ENCODE results near the gene ZMIZ1. TPM values are rescaled to one million over a fixed set of nuclear protein-coding genes. Genes with fewer than 3 reads are reported as not detected.

ZMIZ1 gene
- total RNA-seq, 2 donors from 2014 or later: 27.2 to 42.2 TPM

GRCh38 chr10:79190740-79191261 is 122.0 kb downstream of the ZMIZ1 start:
- H3K9me3 ChIP-seq: no peaks in the 10 kb centered on the region
- no peaks in the 10 kb centered on the region for H3K36me3 ChIP-seq (replicated peaks in 1 of 2; ENCODE audit: insufficient read depth in 1 of 2, low read depth in 2 of 2)
- WGBS, 2 donors: 80 to 82% methylated on average over 1 of the region's 1 CpG
- no peak for DNase-seq
- peaks cover 46% of the 10 kb centered on the region for H3K4me1 ChIP-seq
- ATAC-seq: no peak
- peak overlapping the region in 1 of 4 donors; percentile 19 for H3K27ac ChIP-seq
- no peak for TF ChIP-seq POLR2A (IDR thresholded peaks at IDR 0.05)
- TF ChIP-seq, protein P1, sequence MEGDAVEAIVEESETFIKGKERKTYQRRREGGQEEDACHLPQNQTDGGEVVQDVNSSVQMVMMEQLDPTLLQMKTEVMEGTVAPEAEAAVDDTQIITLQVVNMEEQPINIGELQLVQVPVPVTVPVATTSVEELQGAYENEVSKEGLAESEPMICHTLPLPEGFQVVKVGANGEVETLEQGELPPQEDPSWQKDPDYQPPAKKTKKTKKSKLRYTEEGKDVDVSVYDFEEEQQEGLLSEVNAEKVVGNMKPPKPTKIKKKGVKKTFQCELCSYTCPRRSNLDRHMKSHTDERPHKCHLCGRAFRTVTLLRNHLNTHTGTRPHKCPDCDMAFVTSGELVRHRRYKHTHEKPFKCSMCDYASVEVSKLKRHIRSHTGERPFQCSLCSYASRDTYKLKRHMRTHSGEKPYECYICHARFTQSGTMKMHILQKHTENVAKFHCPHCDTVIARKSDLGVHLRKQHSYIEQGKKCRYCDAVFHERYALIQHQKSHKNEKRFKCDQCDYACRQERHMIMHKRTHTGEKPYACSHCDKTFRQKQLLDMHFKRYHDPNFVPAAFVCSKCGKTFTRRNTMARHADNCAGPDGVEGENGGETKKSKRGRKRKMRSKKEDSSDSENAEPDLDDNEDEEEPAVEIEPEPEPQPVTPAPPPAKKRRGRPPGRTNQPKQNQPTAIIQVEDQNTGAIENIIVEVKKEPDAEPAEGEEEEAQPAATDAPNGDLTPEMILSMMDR (IDR thresholded peaks at IDR 0.05): no peak
- H3K4me3 ChIP-seq: no peak overlapping the region
- H3K27me3 ChIP-seq: no peaks in the 10 kb centered on the region
- intact Hi-C loops (cut with DNase I): no loop called here

GRCh38 chr10:79191951-79192676 is 123.3 kb downstream of the ZMIZ1 start:
- DNase-seq (no peak), ATAC-seq (no peak)
- Histone ChIP-seq H3K9me3 (no peaks in the 10 kb centered on the region), H3K4me1 (peaks cover 39% of the 10 kb centered on the region), H3K27me3 (no peaks in the 10 kb centered on the region), H3K36me3 (replicated peaks in 1 of 2; ENCODE audit: insufficient read depth in 1 of 2, low read depth in 2 of 2) (no peaks in the 10 kb centered on the region), H3K4me3 (no peak overlapping the region), H3K27ac (peak overlapping the region in 2 of 4 donors; percentile 18 to 19)
- intact Hi-C loops (cut with DNase I): no loop called here
- 81 to 92% methylated on average over 4 of the region's 4 CpGs for WGBS, 2 donors
- TF ChIP-seq, protein P1 (IDR thresholded peaks at IDR 0.05): no peak
- no peak for TF ChIP-seq POLR2A (IDR thresholded peaks at IDR 0.05)

DNA sequence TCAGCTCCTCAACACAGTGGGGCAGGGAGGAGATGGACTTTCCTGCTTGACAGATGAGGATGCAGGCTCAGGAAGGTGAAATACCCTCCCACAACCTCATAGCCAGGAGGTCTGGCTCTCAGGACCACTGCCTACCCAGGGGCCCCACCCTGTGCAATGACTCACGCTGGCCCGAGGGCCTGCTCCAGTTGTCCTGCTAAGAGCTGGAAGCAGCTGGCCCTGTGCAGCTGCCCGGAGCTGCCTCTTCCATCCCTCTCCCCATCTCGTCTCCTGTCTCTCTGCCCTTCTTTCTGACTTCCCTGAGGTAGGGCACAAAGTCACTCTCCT is 123.9 kb downstream of the ZMIZ1 start:
- no peaks in the 10 kb centered on the region for H3K36me3 ChIP-seq (replicated peaks in 1 of 2; ENCODE audit: insufficient read depth in 1 of 2, low read depth in 2 of 2)
- ATAC-seq: no peak
- no peak for DNase-seq
- no peaks in the 10 kb centered on the region for H3K9me3 ChIP-seq
- peak overlapping the region in 2 of 4 donors; percentile 18 to 19 for H3K27ac ChIP-seq
- peaks cover 35% of the 10 kb centered on the region for H3K4me1 ChIP-seq
- TF ChIP-seq POLR2A (IDR thresholded peaks at IDR 0.05): no peak
- TF ChIP-seq, protein P1 (IDR thresholded peaks at IDR 0.05): no peak
- intact Hi-C loops (cut with DNase I): no loop called here
- no peak overlapping the region for H3K4me3 ChIP-seq
- 75 to 82% methylated on average over 4 of the region's 4 CpGs for WGBS, 2 donors
- no peaks in the 10 kb centered on the region for H3K27me3 ChIP-seq

GRCh38 chr10:79193694-79194382 is 125.1 kb downstream of the ZMIZ1 start:
- intact Hi-C loops (cut with DNase I): no loop called here
- Histone ChIP-seq H3K9me3 (no peaks in the 10 kb centered on the region), H3K36me3 (replicated peaks in 1 of 2; ENCODE audit: insufficient read depth in 1 of 2, low read depth in 2 of 2) (no peaks in the 10 kb centered on the region), H3K4me3 (no peak overlapping the region), H3K27me3 (no peaks in the 10 kb centered on the region), H3K27ac (no peak overlapping the region), H3K4me1 (peaks cover 28% of the 10 kb centered on the region)
- 78 to 83% methylated on average over 9 to 13 of the region's 14 CpGs for WGBS, 2 donors
- no peak for TF ChIP-seq POLR2A (IDR thresholded peaks at IDR 0.05)
- TF ChIP-seq, protein P1 (IDR thresholded peaks at IDR 0.05): no peak
- ATAC-seq (no peak), DNase-seq (no peak)

Measured in body of pancreas (tissue), 4 donors.